Measurements from ENCODE around the gene TTYH1. TPM values are rescaled to one million over a fixed set of nuclear protein-coding genes. Genes with fewer than 3 reads are reported as not detected.

TTYH1 gene
- total RNA-seq, 1 donor from 2014 or later = not detected

Other genes with a start within 250 kb of the TTYH1 start
- 23.2 and 25.0 TPM in 2 replicates for gene TMC4, start 242.3 kb upstream of the TTYH1 start, total RNA-seq
- gene MBOAT7, start 225.9 kb upstream of the TTYH1 start, total RNA-seq = 6.8 and 10.6 TPM in 2 replicates
- gene TSEN34, start 224.2 kb upstream of the TTYH1 start, total RNA-seq = 47.9 and 50.2 TPM in 2 replicates
- gene RPS9, start 214.6 kb upstream of the TTYH1 start, total RNA-seq = 2,761 and 3,132 TPM in 2 replicates
- gene LILRB3, start 192.5 kb upstream of the TTYH1 start, total RNA-seq = not detected in 2 replicates
- not detected in 2 replicates for gene LILRA6, start 172.7 kb upstream of the TTYH1 start, total RNA-seq
- gene LILRB5, start 158.2 kb upstream of the TTYH1 start, total RNA-seq = not detected in 2 replicates
- gene LILRB2, start 134.4 kb upstream of the TTYH1 start, total RNA-seq = not detected in 2 replicates
- gene LILRA5, start 102.3 kb upstream of the TTYH1 start, total RNA-seq = not detected in 2 replicates
- gene LILRA4, start 76.3 kb upstream of the TTYH1 start, total RNA-seq = not detected in 2 replicates
- not detected in 2 replicates for gene LAIR1, start 50.5 kb upstream of the TTYH1 start, total RNA-seq
- gene LENG8, start 33.7 kb downstream of the TTYH1 start, total RNA-seq = 26.3 and 37.8 TPM in 2 replicates
- gene LENG9, start 48.3 kb downstream of the TTYH1 start, total RNA-seq = 6.5 and 15.0 TPM in 2 replicates
- 18.2 and 20.4 TPM in 2 replicates for gene CDC42EP5, start 57.8 kb downstream of the TTYH1 start, total RNA-seq
- gene LAIR2, start 87.4 kb downstream of the TTYH1 start, total RNA-seq = not detected in 2 replicates
- gene LILRA2, start 158.3 kb downstream of the TTYH1 start, total RNA-seq = not detected in 2 replicates
- not detected in 2 replicates for gene LILRA1, start 178.2 kb downstream of the TTYH1 start, total RNA-seq
- not detected in 2 replicates for gene LILRB1, start 215.0 kb downstream of the TTYH1 start, total RNA-seq
- not detected in 2 replicates for gene LILRB4, start 247.5 kb downstream of the TTYH1 start, total RNA-seq